H1 (cell line): ENCODE data around the gene XAF1. TPM values are rescaled to one million over a fixed set of nuclear protein-coding genes. Genes with fewer than 3 reads are reported as not detected.

Experiments
- polyA plus RNA-seq, 7 experiments: library from polyadenylated mRNA; depleted of rRNA in 3 of 7; stranded (reverse) in 5 of 7; unstranded in 2 of 7; fragments of >200 nt in 5 of 7; fragments of 200-250 nt in 2 of 7; gene quantifications; 1 replicate in 5 of 7; 2 replicates in 1 of 7; 4 replicates in 1 of 7; pipeline versions ENCODE4 v1.2.1 to v1.2.3, GENCODE V29; 2011 to 2013; ENCODE audit warnings: missing spikeins in 2 of 7, mixed read lengths in 2 of 7
- total RNA-seq: library from RNA; stranded (reverse); fragmentation: NEBNext Ultra II Directional; extraction: Animal tissue kit (Norgen Biotek cat#: 25700); gene quantifications from 2 replicates; pipeline ENCODE4 v1.2.1, GENCODE V29; 2021
- TF ChIP-seq, protein P1 (sequence below): fragments of 300-600 bp; sonication (generic); IDR thresholded peaks from 2 replicates; pipeline ENCODE4 v1.7.1; 2012; ENCODE audit warnings: low read length, moderate library complexity, mild to moderate bottlenecking, inconsistent platforms; ENCODE audit not compliant: insufficient replicate concordance

XAF1 gene
- total and polyA plus RNA-seq, 2 of the 8 experiments (the other 6 are each of a cell fraction or from before 2014, with no cell fraction given): not detected

DNA sequence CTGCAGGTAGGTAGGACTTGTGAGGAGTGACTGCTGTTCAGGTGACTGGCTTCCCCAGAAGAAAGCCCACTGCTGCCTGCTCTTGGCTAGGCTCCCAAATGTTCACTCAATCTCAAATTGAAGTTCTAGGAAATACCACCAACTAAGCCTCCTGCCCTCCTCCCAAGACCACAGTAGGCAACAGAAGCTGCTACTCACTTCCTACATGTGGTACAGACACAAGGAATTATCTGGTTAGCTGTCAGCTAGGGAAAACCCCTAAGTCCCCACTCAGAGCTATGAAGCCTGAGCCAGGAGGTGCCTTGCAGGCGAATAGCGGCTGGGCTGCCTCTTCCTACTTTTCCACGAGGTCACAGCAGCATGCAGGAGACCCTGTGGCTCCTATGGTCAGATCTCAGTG, 25.0 kb downstream of the XAF1 start (continued):
- TF ChIP-seq, protein P1, sequence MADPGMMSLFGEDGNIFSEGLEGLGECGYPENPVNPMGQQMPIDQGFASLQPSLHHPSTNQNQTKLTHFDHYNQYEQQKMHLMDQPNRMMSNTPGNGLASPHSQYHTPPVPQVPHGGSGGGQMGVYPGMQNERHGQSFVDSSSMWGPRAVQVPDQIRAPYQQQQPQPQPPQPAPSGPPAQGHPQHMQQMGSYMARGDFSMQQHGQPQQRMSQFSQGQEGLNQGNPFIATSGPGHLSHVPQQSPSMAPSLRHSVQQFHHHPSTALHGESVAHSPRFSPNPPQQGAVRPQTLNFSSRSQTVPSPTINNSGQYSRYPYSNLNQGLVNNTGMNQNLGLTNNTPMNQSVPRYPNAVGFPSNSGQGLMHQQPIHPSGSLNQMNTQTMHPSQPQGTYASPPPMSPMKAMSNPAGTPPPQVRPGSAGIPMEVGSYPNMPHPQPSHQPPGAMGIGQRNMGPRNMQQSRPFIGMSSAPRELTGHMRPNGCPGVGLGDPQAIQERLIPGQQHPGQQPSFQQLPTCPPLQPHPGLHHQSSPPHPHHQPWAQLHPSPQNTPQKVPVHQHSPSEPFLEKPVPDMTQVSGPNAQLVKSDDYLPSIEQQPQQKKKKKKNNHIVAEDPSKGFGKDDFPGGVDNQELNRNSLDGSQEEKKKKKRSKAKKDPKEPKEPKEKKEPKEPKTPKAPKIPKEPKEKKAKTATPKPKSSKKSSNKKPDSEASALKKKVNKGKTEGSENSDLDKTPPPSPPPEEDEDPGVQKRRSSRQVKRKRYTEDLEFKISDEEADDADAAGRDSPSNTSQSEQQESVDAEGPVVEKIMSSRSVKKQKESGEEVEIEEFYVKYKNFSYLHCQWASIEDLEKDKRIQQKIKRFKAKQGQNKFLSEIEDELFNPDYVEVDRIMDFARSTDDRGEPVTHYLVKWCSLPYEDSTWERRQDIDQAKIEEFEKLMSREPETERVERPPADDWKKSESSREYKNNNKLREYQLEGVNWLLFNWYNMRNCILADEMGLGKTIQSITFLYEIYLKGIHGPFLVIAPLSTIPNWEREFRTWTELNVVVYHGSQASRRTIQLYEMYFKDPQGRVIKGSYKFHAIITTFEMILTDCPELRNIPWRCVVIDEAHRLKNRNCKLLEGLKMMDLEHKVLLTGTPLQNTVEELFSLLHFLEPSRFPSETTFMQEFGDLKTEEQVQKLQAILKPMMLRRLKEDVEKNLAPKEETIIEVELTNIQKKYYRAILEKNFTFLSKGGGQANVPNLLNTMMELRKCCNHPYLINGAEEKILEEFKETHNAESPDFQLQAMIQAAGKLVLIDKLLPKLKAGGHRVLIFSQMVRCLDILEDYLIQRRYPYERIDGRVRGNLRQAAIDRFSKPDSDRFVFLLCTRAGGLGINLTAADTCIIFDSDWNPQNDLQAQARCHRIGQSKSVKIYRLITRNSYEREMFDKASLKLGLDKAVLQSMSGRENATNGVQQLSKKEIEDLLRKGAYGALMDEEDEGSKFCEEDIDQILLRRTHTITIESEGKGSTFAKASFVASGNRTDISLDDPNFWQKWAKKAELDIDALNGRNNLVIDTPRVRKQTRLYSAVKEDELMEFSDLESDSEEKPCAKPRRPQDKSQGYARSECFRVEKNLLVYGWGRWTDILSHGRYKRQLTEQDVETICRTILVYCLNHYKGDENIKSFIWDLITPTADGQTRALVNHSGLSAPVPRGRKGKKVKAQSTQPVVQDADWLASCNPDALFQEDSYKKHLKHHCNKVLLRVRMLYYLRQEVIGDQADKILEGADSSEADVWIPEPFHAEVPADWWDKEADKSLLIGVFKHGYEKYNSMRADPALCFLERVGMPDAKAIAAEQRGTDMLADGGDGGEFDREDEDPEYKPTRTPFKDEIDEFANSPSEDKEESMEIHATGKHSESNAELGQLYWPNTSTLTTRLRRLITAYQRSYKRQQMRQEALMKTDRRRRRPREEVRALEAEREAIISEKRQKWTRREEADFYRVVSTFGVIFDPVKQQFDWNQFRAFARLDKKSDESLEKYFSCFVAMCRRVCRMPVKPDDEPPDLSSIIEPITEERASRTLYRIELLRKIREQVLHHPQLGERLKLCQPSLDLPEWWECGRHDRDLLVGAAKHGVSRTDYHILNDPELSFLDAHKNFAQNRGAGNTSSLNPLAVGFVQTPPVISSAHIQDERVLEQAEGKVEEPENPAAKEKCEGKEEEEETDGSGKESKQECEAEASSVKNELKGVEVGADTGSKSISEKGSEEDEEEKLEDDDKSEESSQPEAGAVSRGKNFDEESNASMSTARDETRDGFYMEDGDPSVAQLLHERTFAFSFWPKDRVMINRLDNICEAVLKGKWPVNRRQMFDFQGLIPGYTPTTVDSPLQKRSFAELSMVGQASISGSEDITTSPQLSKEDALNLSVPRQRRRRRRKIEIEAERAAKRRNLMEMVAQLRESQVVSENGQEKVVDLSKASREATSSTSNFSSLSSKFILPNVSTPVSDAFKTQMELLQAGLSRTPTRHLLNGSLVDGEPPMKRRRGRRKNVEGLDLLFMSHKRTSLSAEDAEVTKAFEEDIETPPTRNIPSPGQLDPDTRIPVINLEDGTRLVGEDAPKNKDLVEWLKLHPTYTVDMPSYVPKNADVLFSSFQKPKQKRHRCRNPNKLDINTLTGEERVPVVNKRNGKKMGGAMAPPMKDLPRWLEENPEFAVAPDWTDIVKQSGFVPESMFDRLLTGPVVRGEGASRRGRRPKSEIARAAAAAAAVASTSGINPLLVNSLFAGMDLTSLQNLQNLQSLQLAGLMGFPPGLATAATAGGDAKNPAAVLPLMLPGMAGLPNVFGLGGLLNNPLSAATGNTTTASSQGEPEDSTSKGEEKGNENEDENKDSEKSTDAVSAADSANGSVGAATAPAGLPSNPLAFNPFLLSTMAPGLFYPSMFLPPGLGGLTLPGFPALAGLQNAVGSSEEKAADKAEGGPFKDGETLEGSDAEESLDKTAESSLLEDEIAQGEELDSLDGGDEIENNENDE: no peak
